ENCODE results near the gene KRTAP10-8.
"Not testable (repeated sequence)": the region's sequence is repeated elsewhere in the genome, so short reads cannot be mapped to it uniquely, and the experiment has no call there.

KRTAP10-8 gene

GRCh38 chr21:44636209-44637017 lies 24.5 kb downstream of the KRTAP10-8 start:
- Mint-ChIP-seq H3K36me3 (ENCODE audit: low read depth) (no peaks in the 10 kb centered on the region), H3K27ac (no peak overlapping the region), H3K4me3 (no peak overlapping the region), H3K27me3 (peaks cover 9% of the 10 kb centered on the region), H3K9me3 (peaks cover 22% of the 10 kb centered on the region), H3K4me1 (ENCODE audit: low read depth) (no peaks in the 10 kb centered on the region)
- DNase-seq, result no peak

GRCh38 chr21:44637018-44637850 lies 25.4 kb downstream of the KRTAP10-8 start, which contains the start of gene KRTAP10-10:
Gene KRTAP10-10, plus strand, starts transcription at chr21:44637356. Its CDS starts 62 bp downstream, at chr21:44637418.
- Mint-ChIP-seq H3K4me3 (no peak within 1 kb of the TSS), H3K4me1 (ENCODE audit: low read depth) (no peaks in the 10 kb centered on the region), H3K27ac (no peak within 1 kb of the TSS), H3K9me3 (peaks cover 19% of the 10 kb centered on the region), H3K36me3 (ENCODE audit: low read depth) (no peaks in the 10 kb centered on the region), H3K27me3 (peaks cover 9% of the 10 kb centered on the region)
- no peak for DNase-seq

GRCh38 chr21:44637851-44638348 lies 26.0 kb downstream of the KRTAP10-8 start:
- not testable (repeated sequence) for H3K36me3 Mint-ChIP-seq (ENCODE audit: low read depth); H3K4me1 Mint-ChIP-seq (ENCODE audit: low read depth); H3K27ac Mint-ChIP-seq; DNase-seq; H3K4me3 Mint-ChIP-seq; H3K27me3 Mint-ChIP-seq
- peaks cover 20% of the 10 kb centered on the region for H3K9me3 Mint-ChIP-seq

- not testable (repeated sequence) for H3K27ac Mint-ChIP-seq; DNase-seq; H3K4me1 Mint-ChIP-seq (ENCODE audit: low read depth); H3K4me3 Mint-ChIP-seq; H3K36me3 Mint-ChIP-seq (ENCODE audit: low read depth); H3K27me3 Mint-ChIP-seq
- peaks cover 24% of the 10 kb centered on the region for H3K9me3 Mint-ChIP-seq
Measured at GRCh38 chr21:44638506-44639330, 26.8 kb downstream of the KRTAP10-8 start.

- Mint-ChIP-seq H3K27me3 (peaks cover 9% of the 10 kb centered on the region), H3K9me3 (peaks cover 30% of the 10 kb centered on the region), H3K4me1 (ENCODE audit: low read depth) (no peaks in the 10 kb centered on the region), H3K4me3 (no peak overlapping the region), H3K36me3 (ENCODE audit: low read depth) (peaks cover 2% of the 10 kb centered on the region), H3K27ac (no peak overlapping the region)
- no peak for DNase-seq
Measured at GRCh38 chr21:44639331-44639655, 27.4 kb downstream of the KRTAP10-8 start.

- no peaks in the 10 kb centered on the region for H3K4me1 Mint-ChIP-seq (ENCODE audit: low read depth)
- H3K27ac Mint-ChIP-seq, result no peak overlapping the region
- H3K4me3 Mint-ChIP-seq, result no peak overlapping the region
- DNase-seq, result no peak
- H3K27me3 Mint-ChIP-seq, result peaks cover 9% of the 10 kb centered on the region
- peaks cover 40% of the 10 kb centered on the region for H3K9me3 Mint-ChIP-seq
- peaks cover 8% of the 10 kb centered on the region for H3K36me3 Mint-ChIP-seq (ENCODE audit: low read depth)
Measured at GRCh38 chr21:44640761-44641160, 28.9 kb downstream of the KRTAP10-8 start.

GRCh38 chr21:44643741-44644310 lies 31.9 kb downstream of the KRTAP10-8 start:
- Mint-ChIP-seq H3K4me1 (ENCODE audit: low read depth) (no peaks in the 10 kb centered on the region), H3K9me3 (peaks cover 40% of the 10 kb centered on the region), H3K27me3 (peaks cover 5% of the 10 kb centered on the region), H3K4me3 (no peak overlapping the region), H3K36me3 (ENCODE audit: low read depth) (peaks cover 8% of the 10 kb centered on the region), H3K27ac (no peak overlapping the region)
- DNase-seq, result no peak

GRCh38 chr21:44644878-44645277 lies 33.0 kb downstream of the KRTAP10-8 start:
- Mint-ChIP-seq H3K4me3 (no peak overlapping the region), H3K27ac (no peak overlapping the region)

GRCh38 chr21:44646366-44647221 lies 34.7 kb downstream of the KRTAP10-8 start, which contains the start of gene KRTAP10-11:
Gene KRTAP10-11, plus strand, starts transcription at chr21:44646414. Its CDS starts 45 bp downstream, at chr21:44646459.
- not testable (repeated sequence) for H3K4me1 Mint-ChIP-seq (ENCODE audit: low read depth); H3K4me3 Mint-ChIP-seq; H3K36me3 Mint-ChIP-seq (ENCODE audit: low read depth); H3K27me3 Mint-ChIP-seq; H3K27ac Mint-ChIP-seq; DNase-seq
- H3K9me3 Mint-ChIP-seq, result peaks cover 30% of the 10 kb centered on the region

More at GRCh38 chr21:44644878-44645277, 33.0 kb downstream of the KRTAP10-8 start:
- peaks cover 8% of the 10 kb centered on the region for H3K36me3 Mint-ChIP-seq (ENCODE audit: low read depth)
- no peaks in the 10 kb centered on the region for H3K4me1 Mint-ChIP-seq (ENCODE audit: low read depth)
- peaks cover 3% of the 10 kb centered on the region for H3K27me3 Mint-ChIP-seq
- peaks cover 39% of the 10 kb centered on the region for H3K9me3 Mint-ChIP-seq
- no peak for DNase-seq

GRCh38 chr21:44647222-44647552 lies 35.3 kb downstream of the KRTAP10-8 start:
- H3K36me3 Mint-ChIP-seq (ENCODE audit: low read depth), result peaks cover 8% of the 10 kb centered on the region

GRCh38 chr21:44648557-44649311 lies 36.9 kb downstream of the KRTAP10-8 start:
- H3K36me3 Mint-ChIP-seq (ENCODE audit: low read depth), result peaks cover 8% of the 10 kb centered on the region
- no peaks in the 10 kb centered on the region for H3K27me3 Mint-ChIP-seq
- H3K27ac Mint-ChIP-seq, result no peak overlapping the region
- peaks cover 18% of the 10 kb centered on the region for H3K9me3 Mint-ChIP-seq
- DNase-seq, result no peak
- no peak overlapping the region for H3K4me3 Mint-ChIP-seq
- H3K4me1 Mint-ChIP-seq (ENCODE audit: low read depth), result peaks cover 3% of the 10 kb centered on the region

More at GRCh38 chr21:44647222-44647552, 35.3 kb downstream of the KRTAP10-8 start:
- Mint-ChIP-seq H3K27me3 (no peaks in the 10 kb centered on the region), H3K27ac (no peak overlapping the region), H3K4me3 (no peak overlapping the region), H3K4me1 (ENCODE audit: low read depth) (no peaks in the 10 kb centered on the region), H3K9me3 (peaks cover 28% of the 10 kb centered on the region)
- no peak for DNase-seq

GRCh38 chr21:44649521-44650100 lies 37.7 kb downstream of the KRTAP10-8 start:
- no peak for DNase-seq
- peaks cover 12% of the 10 kb centered on the region for H3K4me1 Mint-ChIP-seq (ENCODE audit: low read depth)
- H3K36me3 Mint-ChIP-seq (ENCODE audit: low read depth), result peaks cover 5% of the 10 kb centered on the region
- H3K27ac Mint-ChIP-seq, result no peak overlapping the region
- H3K9me3 Mint-ChIP-seq, result peaks cover 10% of the 10 kb centered on the region
- H3K4me3 Mint-ChIP-seq, result no peak overlapping the region
- no peaks in the 10 kb centered on the region for H3K27me3 Mint-ChIP-seq
